Central memory CD4-positive, alpha-beta T cell (primary cell): ENCODE data around the gene FAM8A1.
A peak's percentile ranks its signal among the peaks of the same experiment; 100 is the strongest.
"Not testable (repeated sequence)": the region's sequence is repeated elsewhere in the genome, so short reads cannot be mapped to it uniquely, and the experiment has no call there.

Experiments
- DNase-seq: peaks from one replicate; pipeline ENCODE4 v3.0.0; 2022
- total RNA-seq, 3 experiments: gene quantifications; one replicate each; lab custom pipeline; 2026; lab: John Stamatoyannopoulos, UW

FAM8A1 gene
- total RNA-seq = 4.8 to 83.2 (median 51.5) reads per million in 3 experiments

DNA sequence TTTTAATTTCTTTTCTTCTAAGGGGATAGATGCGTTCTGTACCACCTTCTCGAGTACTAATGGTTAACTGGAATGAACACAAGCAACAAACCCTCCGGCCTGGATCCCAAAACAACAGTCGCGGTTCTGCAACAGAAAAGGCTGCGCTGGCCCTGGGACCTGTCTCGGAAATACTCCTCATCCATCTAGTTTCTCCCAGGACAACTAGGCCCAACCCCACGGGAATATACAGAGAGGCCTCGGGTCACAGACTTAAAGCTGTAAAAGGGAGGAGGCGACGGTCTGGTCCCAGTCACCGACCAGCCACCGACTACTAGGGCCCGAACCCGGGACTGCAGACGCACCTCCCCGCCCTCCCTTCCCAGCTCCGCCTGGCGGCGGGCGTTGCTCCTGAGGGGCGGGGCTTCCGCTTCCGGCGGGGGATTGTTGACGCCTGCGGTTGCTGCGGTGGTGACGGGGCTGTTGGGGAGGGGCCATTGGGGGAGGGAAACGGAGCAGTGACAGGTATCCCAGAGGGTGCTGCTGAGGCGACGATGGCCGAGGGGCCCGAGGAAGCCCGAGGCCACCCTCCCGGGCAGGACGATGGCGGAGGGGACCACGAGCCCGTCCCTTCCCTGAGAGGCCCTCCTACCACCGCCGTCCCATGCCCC is at the start of gene FAM8A1:
Gene FAM8A1, plus strand, starts transcription at position 426 of the 650 bp plus-strand sequence. Its CDS starts 108 bp downstream, at position 534.
- peak; percentile 91 for DNase-seq

GRCh38 chr6:17551383-17551958 is 48.6 kb upstream of the FAM8A1 start:
- DNase-seq = no peak

DNA sequence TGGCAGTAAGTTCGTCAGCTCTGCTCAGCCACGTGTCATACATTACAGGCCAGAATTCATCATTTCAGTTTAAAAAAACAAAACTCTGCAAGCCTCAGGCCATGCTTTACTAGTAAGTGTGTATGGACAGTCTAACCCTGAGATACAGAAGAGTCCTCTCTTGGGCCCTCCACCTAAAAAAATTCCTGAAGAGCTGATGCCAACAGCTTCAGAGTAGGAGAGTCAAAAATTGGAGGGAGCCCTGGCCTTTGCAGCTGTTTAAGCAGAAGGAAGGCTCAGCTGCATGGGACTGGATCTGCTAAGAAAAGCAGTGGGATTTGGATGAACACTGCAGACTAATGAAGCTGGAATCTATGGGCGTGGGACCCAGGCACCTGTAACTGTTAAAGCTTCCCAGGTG is 47.2 kb upstream of the FAM8A1 start:
- no peak for DNase-seq

- DNase-seq = no peak
These were observed 44.1 kb upstream of the FAM8A1 start for GRCh38 chr6:17556014-17556413.

- DNase-seq = no peak
These were observed 37.5 kb upstream of the FAM8A1 start for GRCh38 chr6:17562636-17563035.

DNA sequence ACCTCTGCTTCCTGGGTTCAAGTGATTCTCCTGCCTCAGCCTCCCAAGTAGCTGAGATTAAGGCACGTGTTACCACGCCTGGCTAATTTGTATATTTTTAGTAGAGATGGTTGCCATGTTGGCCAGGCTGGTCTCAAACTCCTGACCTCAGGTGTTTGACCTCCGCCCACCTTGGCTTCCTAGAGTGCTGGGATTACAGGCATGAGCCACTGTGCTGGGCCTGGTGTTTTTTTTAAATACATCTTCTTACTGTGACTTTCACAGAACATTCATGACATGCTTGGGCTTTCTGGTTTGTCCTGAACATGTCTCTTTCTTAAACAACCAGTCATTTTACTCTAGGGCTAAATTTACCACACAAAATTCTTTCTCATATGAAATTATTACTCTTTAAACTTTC is 34.7 kb upstream of the FAM8A1 start:
- no peak for DNase-seq

DNA sequence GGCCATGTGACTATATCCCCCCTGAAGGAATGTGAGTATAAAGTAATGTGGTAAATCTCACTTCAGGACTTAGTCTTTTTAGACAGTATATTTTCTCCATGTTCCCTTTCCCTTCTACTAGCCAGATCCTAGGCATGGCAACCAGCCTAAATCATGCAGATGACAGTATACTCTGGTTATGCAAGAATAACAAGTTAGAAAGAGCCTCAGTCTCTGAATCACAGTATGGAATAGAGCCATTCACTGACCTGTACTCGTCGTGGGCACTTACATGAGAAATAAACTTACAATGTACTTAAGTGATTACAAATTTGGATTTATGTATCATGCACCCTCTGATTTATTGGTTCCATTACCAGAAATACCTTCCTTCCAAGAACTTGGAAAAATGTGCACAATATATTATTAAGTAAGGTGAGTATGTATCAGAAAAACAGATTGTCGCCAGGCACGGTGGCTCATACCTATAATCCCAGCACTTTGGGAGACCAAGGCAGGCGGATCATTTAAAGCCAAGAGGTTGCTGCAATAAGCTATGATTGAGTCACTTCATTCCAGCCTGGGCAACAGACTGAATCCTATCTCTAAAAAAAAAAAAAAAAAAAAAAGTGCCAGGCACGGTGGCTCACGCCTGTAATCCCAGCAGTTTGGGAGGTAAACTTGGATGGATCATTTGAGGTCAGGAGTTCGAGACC is 25.1 kb upstream of the FAM8A1 start:
- no peak for DNase-seq

DNA sequence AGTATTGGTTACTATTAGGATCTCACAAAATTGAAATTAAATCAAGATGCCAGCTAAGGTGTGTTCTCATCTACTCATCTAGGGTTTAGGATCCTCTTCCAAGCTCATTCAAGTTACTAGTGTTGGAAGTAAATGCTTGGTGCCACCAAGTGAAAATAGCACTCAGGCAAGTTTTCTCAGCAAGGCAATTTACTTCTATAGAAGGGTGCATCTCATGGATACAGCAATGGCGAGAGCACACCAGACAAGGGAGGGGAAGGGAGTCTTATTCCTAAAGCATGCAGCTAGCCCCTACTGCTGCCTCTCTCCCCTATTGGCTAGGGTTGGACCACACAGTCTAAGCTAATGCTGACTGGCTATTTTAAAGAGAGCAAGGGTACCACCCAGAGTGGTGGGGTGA is 23.0 kb upstream of the FAM8A1 start:
- DNase-seq = no peak

DNA sequence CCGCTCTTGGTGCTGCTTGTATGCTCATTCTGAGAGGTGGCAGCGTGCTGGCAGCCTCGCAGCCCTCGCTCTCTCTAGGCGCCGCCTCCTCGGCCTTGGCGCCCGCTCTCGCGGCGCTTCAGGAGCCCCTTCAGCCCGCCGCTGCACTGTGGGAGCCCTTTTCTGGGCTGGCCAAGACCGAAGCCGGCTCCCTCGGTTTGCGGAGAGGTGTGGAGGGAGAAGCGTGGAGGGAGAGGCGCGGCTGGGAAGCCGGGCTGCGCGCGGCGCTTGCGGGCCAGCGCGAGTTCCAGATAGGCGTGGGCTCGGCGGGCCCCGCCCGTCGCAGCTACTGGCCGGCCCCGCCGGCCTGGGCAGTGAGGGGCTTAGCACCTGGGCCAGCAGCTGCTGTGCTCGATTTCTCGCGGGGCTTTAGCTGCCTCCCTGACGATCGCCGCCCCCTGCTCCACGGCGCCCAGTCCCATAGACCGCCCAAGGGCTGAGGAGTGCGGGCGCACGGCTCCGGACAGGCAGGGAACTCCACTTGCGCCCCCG is 19.5 kb upstream of the FAM8A1 start:
- DNase-seq = peak; percentile 6

DNA sequence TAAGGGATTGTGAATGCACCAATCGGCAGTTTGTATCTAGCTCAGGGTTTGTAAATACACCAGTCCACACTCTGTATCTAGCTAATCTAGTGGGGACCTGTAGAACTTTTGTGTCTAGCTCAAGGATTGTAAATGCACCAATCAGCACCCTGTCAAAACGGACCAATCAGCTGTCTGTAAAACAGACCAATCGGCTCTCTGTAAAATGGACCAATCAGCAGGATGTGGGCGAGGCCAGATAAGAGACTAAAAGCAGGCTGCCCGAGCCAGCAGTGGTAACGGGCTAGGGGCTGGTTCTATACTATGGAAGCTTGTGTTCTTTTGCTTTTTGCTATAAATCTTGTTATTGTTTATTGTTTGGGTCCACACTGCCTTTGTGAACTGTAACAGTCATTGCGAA is 18.8 kb upstream of the FAM8A1 start:
- not testable (repeated sequence) for DNase-seq

DNA sequence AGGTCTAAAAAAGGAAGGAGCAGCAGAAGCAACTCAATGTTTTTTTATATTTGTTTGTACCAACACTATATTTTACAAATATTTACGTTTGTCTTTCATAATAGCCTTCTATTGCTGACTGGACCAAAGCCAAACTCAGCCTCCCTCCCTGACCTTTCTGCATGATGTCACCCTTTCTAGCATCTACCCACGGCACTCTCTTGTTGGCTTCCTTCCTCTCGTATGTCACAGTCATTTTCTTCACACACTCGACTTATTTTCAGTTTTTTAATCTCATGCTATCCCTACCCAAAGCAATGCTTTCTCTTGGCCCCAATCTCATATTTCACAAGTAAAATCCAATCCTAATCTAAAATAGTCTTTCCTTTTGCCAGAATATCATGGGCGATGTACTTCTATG is 16.3 kb upstream of the FAM8A1 start:
- no peak for DNase-seq

GRCh38 chr6:17584241-17584803 is 15.8 kb upstream of the FAM8A1 start:
- peak; percentile 30 for DNase-seq

DNA sequence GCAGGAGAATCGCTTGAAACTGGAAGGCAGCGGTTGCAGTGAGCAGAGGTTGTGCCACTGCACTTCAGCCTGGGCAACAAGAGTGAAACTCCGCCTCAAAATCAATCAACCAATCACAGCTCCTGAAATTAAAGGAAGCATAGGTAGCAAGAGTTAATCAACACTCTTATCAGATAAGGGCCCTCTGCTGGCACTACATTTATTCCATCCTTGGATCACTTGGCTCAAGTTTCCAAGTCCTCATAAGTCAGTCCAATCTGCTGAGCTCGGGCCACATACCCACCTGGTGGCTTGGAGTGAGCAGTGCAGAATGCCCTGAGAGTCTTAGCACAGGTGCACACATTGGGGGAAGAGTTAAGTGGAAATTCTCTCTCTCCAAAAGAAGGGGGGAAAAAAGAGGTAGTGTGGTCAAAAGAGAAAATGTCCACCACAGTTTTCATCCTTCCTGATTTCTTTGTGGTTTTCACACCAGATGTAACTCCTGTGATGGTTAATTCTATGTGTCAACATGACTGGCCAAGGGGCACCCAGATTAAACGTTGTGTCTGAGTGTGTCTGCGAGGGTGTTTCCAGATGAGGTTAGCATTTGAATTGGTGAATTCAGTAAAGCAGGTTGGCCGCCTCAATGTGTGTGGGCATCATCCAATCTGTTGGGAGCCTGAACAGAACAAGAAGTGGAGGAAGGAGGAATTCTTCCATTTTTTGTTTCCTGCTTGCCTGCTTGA is 14.2 kb upstream of the FAM8A1 start:
- DNase-seq = no peak

- DNase-seq = not testable (repeated sequence)
These were observed 13.5 kb upstream of the FAM8A1 start for GRCh38 chr6:17586623-17587022.

DNA sequence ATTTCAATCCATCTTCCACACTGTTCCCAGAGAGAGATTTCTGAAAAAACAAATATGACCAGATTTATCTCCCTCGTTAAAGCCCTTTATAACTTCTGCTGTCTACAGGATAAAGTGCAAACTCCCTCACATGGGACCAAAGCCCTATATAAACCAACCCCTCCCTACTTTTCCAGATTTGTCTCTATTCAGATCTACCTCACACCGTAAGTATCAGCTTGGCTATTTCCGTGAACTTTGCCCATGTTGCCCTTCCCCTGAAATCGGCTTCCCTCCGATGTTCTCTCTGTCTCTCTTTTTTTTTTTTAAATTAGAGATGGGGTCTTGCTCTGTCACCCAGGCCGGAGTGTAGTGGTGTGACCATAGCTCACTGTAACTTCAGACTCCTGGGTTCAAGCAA is 12.1 kb upstream of the FAM8A1 start:
- no peak for DNase-seq

GRCh38 chr6:17589406-17590096 is 10.6 kb upstream of the FAM8A1 start:
- peak; percentile 36 for DNase-seq

- no peak for DNase-seq
These were observed 8.8 kb upstream of the FAM8A1 start for GRCh38 chr6:17591287-17591686.

DNA sequence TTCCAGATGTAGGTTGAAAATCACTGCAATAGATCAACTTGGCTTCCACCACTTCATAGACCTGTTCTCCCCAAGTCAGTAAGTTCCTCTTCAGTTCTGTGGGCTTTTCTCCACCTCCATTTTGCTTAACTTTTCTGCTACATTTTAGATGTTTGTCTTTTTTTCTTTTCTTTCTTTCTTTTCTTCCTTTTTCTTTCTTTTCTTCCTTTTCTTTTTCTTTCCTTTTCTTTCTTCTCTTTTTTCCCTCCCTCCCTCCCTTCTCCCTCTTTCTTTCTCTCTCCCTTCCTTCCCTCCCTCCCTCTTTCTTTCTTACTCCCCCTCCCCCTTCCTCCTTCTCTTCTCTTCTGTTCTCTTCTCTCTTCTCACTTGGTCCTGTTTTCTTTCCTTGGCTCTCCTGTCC is 6.9 kb upstream of the FAM8A1 start:
- DNase-seq = no peak

DNA sequence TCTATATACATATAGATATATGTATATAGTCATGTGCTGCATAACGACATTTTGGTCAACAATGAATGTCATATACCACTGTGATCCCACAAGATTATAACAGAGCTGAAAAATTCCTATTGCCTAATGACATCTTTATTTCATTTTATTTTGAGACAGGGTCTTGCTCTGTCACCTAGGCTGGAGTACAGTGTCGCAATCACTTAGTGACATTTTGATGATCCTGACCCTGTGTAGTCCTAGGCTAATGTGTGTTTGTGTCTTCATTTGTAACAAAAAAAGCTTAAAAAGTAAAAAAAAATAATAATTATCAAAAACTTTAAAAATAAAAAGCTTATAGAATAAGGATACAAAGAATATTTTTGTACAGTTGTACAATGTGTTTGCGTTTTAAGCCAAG is 4.0 kb upstream of the FAM8A1 start:
- no peak for DNase-seq

DNA sequence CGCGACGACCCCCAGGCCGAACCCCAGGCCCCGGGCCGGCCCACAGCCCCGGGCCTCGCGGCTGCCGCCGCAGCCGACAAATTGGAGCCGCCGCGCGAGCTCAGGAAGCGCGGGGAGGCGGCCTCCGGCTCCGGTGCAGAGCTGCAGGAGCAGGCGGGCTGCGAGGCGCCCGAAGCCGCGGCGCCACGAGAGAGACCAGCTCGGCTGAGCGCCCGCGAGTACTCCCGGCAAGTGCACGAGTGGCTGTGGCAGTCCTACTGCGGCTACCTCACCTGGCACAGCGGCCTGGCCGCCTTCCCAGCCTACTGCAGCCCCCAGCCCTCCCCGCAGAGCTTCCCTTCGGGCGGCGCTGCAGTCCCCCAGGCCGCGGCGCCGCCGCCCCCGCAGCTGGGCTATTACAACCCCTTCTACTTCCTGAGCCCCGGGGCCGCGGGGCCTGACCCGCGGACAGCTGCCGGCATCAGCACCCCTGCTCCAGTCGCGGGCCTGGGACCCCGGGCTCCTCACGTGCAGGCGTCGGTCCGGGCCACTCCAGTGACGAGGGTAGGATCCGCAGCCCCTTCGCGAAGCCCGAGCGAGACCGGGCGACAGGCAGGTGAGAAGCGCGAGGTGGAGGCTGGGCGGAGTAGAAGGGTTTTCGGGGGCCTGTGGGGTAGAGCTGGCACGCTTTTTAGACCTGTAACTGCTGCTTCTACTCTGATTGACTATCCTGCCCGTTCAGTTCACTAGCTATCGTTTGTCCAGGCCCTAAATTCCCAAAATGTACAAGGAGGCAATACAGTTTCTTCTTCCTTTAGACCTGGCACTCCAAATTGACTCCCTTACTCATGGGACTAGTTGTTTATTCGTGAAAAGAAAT is 654 bp downstream of the FAM8A1 start:
- DNase-seq = peak; percentile 41

DNA sequence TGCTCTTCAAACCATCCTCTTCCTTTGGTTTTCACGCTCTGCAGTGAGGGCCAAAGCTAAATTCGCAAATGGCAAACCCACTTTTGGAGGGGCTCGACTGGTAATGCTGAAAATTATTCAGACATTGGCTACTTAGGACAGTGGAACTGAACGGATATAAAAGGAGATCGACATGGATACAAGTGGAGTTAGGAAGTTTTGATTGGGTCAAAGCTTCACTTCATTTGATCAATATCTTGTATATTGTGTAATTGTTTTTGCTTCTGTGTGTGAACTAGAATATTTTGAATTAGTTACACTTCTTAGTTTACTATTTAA is 1.2 kb downstream of the FAM8A1 start:
- no peak for DNase-seq
